Progenitor cell of endocrine pancreas (in vitro differentiated cells): ENCODE data around the gene HMG20B. TPM values are rescaled to one million over a fixed set of nuclear protein-coding genes. Genes with fewer than 3 reads are reported as not detected.

Source experiments
- DNase-seq: peaks from one replicate; pipeline ENCODE4 v3.0.0; 2021; ENCODE audit warnings: low spot score; ENCODE audit not compliant: unreplicated experiment
- H3K27ac Mint-ChIP-seq: 2 replicates; pipeline ENCODE4 v1.8.0; 2021; ENCODE audit warnings: mild to moderate bottlenecking, moderate library complexity, mixed read lengths
- H3K27me3 Mint-ChIP-seq: 2 replicates; pipeline ENCODE4 v1.8.0; 2021; ENCODE audit warnings: mixed read lengths
- H3K36me3 Mint-ChIP-seq: 2 replicates; pipeline ENCODE4 v1.8.0; 2022; ENCODE audit warnings: mixed read lengths; ENCODE audit not compliant: insufficient read depth
- H3K4me1 Mint-ChIP-seq: 2 replicates; pipeline ENCODE4 v1.8.0; 2021; ENCODE audit warnings: low read depth, mixed read lengths
- H3K4me3 Mint-ChIP-seq: 2 replicates; pipeline ENCODE4 v1.8.0; 2021; ENCODE audit warnings: low read depth, mild to moderate bottlenecking, moderate library complexity, mixed read lengths
- H3K9me3 Mint-ChIP-seq: 2 replicates; pipeline ENCODE4 v1.8.0; 2021; ENCODE audit warnings: low read depth, mixed read lengths
- total RNA-seq: library from RNA; stranded (reverse); gene quantifications from 2 replicates; pipeline ENCODE4 v1.2.1, GENCODE V29; 2021
- TF ChIP-seq, protein P1 (sequence below): fragments of 200-600 bp; sonication (generic); IDR thresholded peaks from one replicate; pipeline ENCODE4 v1.5.0; 2021; ENCODE audit warnings: antibody characterized with exemption, mild to moderate bottlenecking; ENCODE audit not compliant: unreplicated experiment

Gene HMG20B
- total RNA-seq, 1 donor from 2014 or later = 79.7 TPM

GRCh38 chr19:3555653-3556422 lies 16.9 kb upstream of the HMG20B start:
- H3K36me3 Mint-ChIP-seq = no peaks in the 10 kb centered on the region
- H3K9me3 Mint-ChIP-seq = no peaks in the 10 kb centered on the region
- TF ChIP-seq, protein P1, sequence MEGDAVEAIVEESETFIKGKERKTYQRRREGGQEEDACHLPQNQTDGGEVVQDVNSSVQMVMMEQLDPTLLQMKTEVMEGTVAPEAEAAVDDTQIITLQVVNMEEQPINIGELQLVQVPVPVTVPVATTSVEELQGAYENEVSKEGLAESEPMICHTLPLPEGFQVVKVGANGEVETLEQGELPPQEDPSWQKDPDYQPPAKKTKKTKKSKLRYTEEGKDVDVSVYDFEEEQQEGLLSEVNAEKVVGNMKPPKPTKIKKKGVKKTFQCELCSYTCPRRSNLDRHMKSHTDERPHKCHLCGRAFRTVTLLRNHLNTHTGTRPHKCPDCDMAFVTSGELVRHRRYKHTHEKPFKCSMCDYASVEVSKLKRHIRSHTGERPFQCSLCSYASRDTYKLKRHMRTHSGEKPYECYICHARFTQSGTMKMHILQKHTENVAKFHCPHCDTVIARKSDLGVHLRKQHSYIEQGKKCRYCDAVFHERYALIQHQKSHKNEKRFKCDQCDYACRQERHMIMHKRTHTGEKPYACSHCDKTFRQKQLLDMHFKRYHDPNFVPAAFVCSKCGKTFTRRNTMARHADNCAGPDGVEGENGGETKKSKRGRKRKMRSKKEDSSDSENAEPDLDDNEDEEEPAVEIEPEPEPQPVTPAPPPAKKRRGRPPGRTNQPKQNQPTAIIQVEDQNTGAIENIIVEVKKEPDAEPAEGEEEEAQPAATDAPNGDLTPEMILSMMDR = no peak
- no peak for DNase-seq
- H3K27ac Mint-ChIP-seq = peak overlapping the region; percentile 29
- peak overlapping the region; percentile 87 for H3K4me3 Mint-ChIP-seq
- peaks cover 2% of the 10 kb centered on the region for H3K27me3 Mint-ChIP-seq
- peaks cover 9% of the 10 kb centered on the region for H3K4me1 Mint-ChIP-seq

DNA sequence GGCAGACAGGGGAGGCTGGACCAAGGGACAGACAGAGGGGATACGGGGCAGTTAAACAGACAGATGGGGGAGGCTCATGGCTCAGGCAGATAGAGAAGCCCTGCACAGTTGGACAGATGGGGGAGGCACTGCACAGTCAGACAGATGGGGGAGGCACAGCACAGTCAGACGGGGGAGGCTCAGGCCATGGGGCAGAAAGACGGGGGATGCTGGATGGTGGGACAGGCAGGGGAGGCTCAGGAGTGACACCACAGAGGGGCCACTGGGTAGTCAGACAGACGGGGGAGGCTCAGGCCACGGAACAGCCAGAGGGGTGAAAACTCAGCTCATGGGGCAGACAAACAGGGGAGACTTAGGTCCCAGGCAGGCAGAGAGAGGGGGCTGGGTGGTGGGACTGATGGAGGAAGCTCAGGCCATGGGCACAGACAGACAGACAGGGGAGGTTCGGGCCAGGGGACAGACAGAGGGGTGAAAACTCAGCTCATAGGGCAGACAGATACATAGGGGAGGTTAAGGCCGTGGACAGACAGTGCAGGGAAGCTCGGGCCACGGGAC lies 16.2 kb upstream of the HMG20B start:
- Mint-ChIP-seq H3K9me3 (no peaks in the 10 kb centered on the region), H3K36me3 (no peaks in the 10 kb centered on the region), H3K4me3 (peak overlapping the region; percentile 87), H3K27me3 (peaks cover 2% of the 10 kb centered on the region), H3K27ac (peak overlapping the region; percentile 80), H3K4me1 (peaks cover 9% of the 10 kb centered on the region)
- no peak for DNase-seq
- TF ChIP-seq, protein P1 = no peak

DNA sequence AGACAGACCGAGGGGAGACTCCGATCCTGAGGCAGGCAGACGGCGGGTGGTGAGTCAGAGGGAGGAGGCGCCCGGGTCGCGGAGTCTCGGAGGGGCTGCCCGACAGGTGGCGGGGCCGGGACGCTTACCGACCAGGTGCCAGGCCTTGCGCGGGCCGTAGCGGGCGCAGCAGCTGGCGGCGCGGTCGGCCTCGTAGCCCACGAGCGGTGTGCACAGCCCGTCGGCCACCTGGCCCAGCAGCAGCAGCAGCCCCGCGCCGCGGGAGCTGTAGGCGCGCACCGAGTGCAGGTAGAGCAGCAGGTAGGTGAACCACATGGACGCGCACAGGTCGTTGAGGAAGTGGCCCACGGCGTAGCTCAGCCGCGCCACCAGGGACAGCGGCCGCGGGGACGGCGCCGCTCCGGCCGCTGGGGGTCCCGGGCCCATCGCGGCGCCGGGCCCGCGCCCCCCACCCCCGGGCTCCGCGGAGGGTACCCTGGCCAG lies 15.7 kb upstream of the HMG20B start:
- H3K9me3 Mint-ChIP-seq = no peaks in the 10 kb centered on the region
- no peaks in the 10 kb centered on the region for H3K36me3 Mint-ChIP-seq
- no peak for DNase-seq
- peaks cover 9% of the 10 kb centered on the region for H3K4me1 Mint-ChIP-seq
- peak overlapping the region; percentile 80 for H3K27ac Mint-ChIP-seq
- peaks cover 2% of the 10 kb centered on the region for H3K27me3 Mint-ChIP-seq
- TF ChIP-seq, protein P1 = peak; percentile 22
- H3K4me3 Mint-ChIP-seq = peak overlapping the region; percentile 87

DNA sequence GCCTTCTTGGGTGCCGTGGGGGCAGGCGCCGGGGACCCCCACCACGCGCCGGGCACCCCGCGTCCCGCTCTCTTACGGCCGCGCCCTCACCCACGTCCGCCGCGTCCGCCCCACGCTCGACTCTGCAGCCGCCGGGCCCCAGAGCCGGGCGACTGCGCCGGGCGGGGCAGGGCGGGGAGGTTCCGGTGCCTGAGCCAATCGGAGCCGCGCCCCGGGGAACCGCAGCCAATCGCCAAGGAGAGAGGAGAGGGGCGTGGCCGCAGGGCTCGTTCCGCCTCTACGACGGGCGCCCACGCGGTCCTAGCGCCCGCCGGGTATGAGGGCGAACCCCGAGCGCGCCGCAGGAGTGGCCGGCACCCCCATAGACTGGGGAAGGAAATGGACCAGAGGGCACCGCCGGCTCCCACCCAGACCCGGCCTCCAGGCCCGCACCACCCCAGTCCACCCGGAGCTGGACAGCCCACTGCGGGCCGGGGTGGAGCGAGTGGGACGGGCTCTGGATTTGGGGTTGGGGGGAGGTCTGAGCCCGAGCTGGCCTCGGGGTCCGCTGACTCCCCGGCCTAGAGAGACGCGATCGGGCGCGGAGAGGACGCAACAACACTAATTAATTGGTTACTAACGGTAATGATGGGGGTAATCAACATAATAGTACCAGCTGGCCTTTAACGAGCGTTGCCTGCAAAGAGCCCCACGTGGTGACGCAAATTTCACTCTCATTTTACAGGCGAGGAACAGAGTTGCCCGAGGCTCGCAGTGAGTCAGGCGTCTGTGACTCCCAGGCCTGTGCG lies 15.1 kb upstream of the HMG20B start, which contains the start of gene MFSD12:
Gene MFSD12 (minus strand): TSS at position 126 of the 788 bp plus-strand sequence. CDS start 183 bp downstream, outside the sequence.
- Mint-ChIP-seq H3K4me3 (peak within 1 kb of the TSS; percentile 87), H3K27me3 (peaks cover 2% of the 10 kb centered on the region), H3K36me3 (no peaks in the 10 kb centered on the region), H3K9me3 (no peaks in the 10 kb centered on the region), H3K27ac (peak within 1 kb of the TSS; percentile 80), H3K4me1 (peaks cover 9% of the 10 kb centered on the region)
- DNase-seq = peak; percentile 89
- TF ChIP-seq, protein P1 = no peak
